ENCODE results near the gene TTC39A. TPM values are rescaled to one million over a fixed set of nuclear protein-coding genes. Genes with fewer than 3 reads are reported as not detected.

Gene TTC39A
- total and polyA plus RNA-seq, 2 of the 13 experiments (the other 11 are each of a cell fraction or from before 2014, with no cell fraction given), result 0.33 to 1.5 TPM

DNA sequence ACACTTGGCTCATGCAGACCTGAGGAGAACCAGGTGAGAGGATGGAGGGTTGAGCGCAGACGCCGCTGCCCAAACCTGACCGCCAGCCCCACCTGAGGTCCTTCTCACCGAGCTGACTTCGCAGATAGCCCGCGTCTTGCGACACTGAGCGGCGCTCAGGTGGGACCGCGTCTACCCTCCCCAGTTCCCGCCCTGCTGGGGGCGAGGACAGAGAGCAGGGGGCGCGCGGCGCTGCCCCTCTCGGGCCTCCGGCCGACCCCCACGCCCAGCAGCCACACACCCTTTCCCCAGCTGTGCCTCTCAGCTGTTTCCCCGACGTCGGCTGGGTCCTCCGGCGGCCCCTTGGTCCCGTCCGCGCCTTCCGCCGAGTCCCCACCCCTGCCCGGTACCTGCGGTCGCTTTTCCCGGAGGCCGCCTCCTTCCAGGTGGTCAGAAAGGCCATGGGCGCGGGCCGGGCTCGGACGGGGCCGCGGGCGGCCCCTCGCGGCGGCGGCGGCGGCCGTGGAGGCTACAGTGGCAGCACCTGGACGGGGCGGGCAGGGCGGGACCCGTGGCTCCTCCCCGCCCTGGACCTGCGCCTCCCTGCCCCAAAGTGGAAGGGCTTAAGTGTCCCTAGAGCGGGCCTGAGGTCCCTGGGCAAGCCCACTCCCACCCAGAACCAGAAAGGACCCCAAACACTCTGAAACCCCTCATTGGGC is 14.4 kb upstream of the TTC39A start:
- Histone ChIP-seq H3K9ac (ENCODE audit: insufficient read depth, low read depth, low read length) (peak overlapping the region; percentile 27; the same call in 1 of the 2 replicates), H3K27me3 (ENCODE audit: control insufficient read depth in 1 of 2, insufficient read depth in 2 of 2, low read length in 2 of 2) (peaks cover 5 to 34% of the 10 kb centered on the region in 2 experiments; a peak in 4 of 5 replicates), H3K79me2 (ENCODE audit: insufficient read depth, low read length) (no peaks in the 10 kb centered on the region), H4K20me1 (ENCODE audit: insufficient read depth, low read length) (no peaks in the 10 kb centered on the region), H3K36me3 (replicated peaks in 1 of 2; ENCODE audit: control insufficient read depth in 1 of 2, insufficient read depth in 2 of 2, low read length in 2 of 2) (no peaks in the 10 kb centered on the region), H3K4me3 (replicated peaks in 1 of 3; ENCODE audit: insufficient read depth in 1 of 3, low read depth in 2 of 3, low read length in 3 of 3) (peak overlapping the region; percentile 38 to 77 (median 51); a peak in 5 of 6 replicates), H2AFZ (ENCODE audit: low read length) (no peak overlapping the region), H3K4me1 (ENCODE audit: insufficient read depth, low read length) (peaks cover 13% of the 10 kb centered on the region), H3K4me2 (ENCODE audit: low read depth, low read length) (peak overlapping the region; percentile 88), H3K27ac (ENCODE audit: extremely low read length, insufficient read depth, low read length) (no peak overlapping the region), H3K9me3 (ENCODE audit: low read length) (no peaks in the 10 kb centered on the region)
- ATAC-seq (peak; percentile 88), FAIRE-seq (no peak), DNase-seq (ENCODE audit: low spot score) (no peak)
- intact Hi-C loops (cut with micrococcal nuclease; ENCODE audit: unreplicated experiment), result no loop called here
- 48% methylated on average over 5 of the region's 60 CpGs for WGBS (ENCODE audit: low lambda C conversion rate)
- CTCF ChIA-PET (ENCODE audit: low intra/inter-chr PET ratio, low total read pairs), result no interaction called here
- no TSS peak for BruUV-seq (replicated peaks)
- POLR2A ChIA-PET, result no interaction called here
- in situ Hi-C loops (cut with HindIII; ENCODE audit: extremely low pct_ligation_motif_present, low pct_unique_long_range_greater_than_20kb), result no loop called here
- TF ChIP-seq ESRRA (CRISPR knock-in tag; IDR thresholded peaks at IDR 0.05; ENCODE audit: low read depth) (0 out of 2 replicates have a peak, but pooled peaks have one; percentile 11), MAZ (IDR thresholded peaks at IDR 0.05; ENCODE audit: borderline replicate concordance, low read depth, low read length) (no peak), MAZ (CRISPR knock-in tag; IDR thresholded peaks at IDR 0.05; ENCODE audit: low read depth) (0 out of 2 replicates have a peak, but pooled peaks have one; percentile 16), ZNF569 (CRISPR knock-in tag; IDR thresholded peaks at IDR 0.05; ENCODE audit: borderline replicate concordance) (no peak), ZNF550 (CRISPR knock-in tag; IDR thresholded peaks at IDR 0.05; ENCODE audit: borderline replicate concordance) (0 out of 2 replicates have a peak, but pooled peaks have one; percentile 36), ZNF329 (CRISPR knock-in tag; IDR thresholded peaks at IDR 0.05; ENCODE audit: low read depth) (no peak), MTF2 (CRISPR knock-in tag; IDR thresholded peaks at IDR 0.05; ENCODE audit: borderline replicate concordance) (0 out of 2 replicates have a peak, but pooled peaks have one; percentile 64), ZNF225 (CRISPR knock-in tag; IDR thresholded peaks at IDR 0.05) (0 out of 2 replicates have a peak, but pooled peaks have one; percentile 25), HNRNPLL (IDR thresholded peaks at IDR 0.05; ENCODE audit: low read depth, low read length, poor library complexity, severe bottlenecking) (peak; percentile 17), ZNF777 (CRISPR knock-in tag; IDR thresholded peaks at IDR 0.05) (peak; percentile 99), EZH2 (conservative IDR thresholded peaks at IDR 0.05; ENCODE audit: low read depth, low read length) (0 out of 2 replicates have a peak, but pooled peaks have one; percentile 50)
- TF ChIP-seq, protein P1, sequence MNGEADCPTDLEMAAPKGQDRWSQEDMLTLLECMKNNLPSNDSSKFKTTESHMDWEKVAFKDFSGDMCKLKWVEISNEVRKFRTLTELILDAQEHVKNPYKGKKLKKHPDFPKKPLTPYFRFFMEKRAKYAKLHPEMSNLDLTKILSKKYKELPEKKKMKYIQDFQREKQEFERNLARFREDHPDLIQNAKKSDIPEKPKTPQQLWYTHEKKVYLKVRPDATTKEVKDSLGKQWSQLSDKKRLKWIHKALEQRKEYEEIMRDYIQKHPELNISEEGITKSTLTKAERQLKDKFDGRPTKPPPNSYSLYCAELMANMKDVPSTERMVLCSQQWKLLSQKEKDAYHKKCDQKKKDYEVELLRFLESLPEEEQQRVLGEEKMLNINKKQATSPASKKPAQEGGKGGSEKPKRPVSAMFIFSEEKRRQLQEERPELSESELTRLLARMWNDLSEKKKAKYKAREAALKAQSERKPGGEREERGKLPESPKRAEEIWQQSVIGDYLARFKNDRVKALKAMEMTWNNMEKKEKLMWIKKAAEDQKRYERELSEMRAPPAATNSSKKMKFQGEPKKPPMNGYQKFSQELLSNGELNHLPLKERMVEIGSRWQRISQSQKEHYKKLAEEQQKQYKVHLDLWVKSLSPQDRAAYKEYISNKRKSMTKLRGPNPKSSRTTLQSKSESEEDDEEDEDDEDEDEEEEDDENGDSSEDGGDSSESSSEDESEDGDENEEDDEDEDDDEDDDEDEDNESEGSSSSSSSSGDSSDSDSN (CRISPR knock-in tag; IDR thresholded peaks at IDR 0.05), result peak; percentile 37; the same call in 1 of the 2 replicates
- TF ChIP-seq, protein P2, sequence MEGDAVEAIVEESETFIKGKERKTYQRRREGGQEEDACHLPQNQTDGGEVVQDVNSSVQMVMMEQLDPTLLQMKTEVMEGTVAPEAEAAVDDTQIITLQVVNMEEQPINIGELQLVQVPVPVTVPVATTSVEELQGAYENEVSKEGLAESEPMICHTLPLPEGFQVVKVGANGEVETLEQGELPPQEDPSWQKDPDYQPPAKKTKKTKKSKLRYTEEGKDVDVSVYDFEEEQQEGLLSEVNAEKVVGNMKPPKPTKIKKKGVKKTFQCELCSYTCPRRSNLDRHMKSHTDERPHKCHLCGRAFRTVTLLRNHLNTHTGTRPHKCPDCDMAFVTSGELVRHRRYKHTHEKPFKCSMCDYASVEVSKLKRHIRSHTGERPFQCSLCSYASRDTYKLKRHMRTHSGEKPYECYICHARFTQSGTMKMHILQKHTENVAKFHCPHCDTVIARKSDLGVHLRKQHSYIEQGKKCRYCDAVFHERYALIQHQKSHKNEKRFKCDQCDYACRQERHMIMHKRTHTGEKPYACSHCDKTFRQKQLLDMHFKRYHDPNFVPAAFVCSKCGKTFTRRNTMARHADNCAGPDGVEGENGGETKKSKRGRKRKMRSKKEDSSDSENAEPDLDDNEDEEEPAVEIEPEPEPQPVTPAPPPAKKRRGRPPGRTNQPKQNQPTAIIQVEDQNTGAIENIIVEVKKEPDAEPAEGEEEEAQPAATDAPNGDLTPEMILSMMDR (CRISPR knock-in tag; IDR thresholded peaks at IDR 0.05), result peak; percentile 37; the same call in 1 of the 2 replicates
- TF ChIP-seq, protein P3, sequence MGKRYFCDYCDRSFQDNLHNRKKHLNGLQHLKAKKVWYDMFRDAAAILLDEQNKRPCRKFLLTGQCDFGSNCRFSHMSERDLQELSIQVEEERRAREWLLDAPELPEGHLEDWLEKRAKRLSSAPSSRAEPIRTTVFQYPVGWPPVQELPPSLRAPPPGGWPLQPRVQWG (CRISPR knock-in tag; IDR thresholded peaks at IDR 0.05; ENCODE audit: borderline replicate concordance, low read depth), result no peak
- TF ChIP-seq, protein P4, sequence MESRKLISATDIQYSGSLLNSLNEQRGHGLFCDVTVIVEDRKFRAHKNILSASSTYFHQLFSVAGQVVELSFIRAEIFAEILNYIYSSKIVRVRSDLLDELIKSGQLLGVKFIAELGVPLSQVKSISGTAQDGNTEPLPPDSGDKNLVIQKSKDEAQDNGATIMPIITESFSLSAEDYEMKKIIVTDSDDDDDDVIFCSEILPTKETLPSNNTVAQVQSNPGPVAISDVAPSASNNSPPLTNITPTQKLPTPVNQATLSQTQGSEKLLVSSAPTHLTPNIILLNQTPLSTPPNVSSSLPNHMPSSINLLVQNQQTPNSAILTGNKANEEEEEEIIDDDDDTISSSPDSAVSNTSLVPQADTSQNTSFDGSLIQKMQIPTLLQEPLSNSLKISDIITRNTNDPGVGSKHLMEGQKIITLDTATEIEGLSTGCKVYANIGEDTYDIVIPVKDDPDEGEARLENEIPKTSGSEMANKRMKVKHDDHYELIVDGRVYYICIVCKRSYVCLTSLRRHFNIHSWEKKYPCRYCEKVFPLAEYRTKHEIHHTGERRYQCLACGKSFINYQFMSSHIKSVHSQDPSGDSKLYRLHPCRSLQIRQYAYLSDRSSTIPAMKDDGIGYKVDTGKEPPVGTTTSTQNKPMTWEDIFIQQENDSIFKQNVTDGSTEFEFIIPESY (CRISPR knock-in tag; IDR thresholded peaks at IDR 0.05), result peak; percentile 19; the same call in 1 of the 2 replicates
